ENCODE results near the gene SBF2.

DNA sequence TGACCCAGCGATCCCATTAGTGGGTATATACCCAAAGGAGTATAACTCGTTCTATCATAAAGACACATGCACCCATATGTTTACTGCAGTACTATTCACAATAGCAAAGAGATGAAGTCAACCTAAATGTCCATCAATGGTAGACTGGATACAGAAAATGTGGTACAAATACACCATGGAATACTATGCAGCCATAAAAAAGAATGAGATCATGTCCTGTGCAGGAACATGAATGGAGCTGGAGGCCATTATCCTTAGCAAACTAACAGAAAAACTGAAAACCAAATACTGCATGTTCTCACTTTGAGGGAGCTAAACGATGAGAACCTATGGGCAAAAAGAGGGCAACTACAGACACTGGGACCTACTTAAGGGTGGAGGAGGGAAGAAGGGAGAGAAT lies 146.8 kb downstream of the SBF2 start:
- TF ChIP-seq POLR2AphosphoS5 (IDR thresholded peaks at IDR 0.05): no peak
- TF ChIP-seq, protein P1, sequence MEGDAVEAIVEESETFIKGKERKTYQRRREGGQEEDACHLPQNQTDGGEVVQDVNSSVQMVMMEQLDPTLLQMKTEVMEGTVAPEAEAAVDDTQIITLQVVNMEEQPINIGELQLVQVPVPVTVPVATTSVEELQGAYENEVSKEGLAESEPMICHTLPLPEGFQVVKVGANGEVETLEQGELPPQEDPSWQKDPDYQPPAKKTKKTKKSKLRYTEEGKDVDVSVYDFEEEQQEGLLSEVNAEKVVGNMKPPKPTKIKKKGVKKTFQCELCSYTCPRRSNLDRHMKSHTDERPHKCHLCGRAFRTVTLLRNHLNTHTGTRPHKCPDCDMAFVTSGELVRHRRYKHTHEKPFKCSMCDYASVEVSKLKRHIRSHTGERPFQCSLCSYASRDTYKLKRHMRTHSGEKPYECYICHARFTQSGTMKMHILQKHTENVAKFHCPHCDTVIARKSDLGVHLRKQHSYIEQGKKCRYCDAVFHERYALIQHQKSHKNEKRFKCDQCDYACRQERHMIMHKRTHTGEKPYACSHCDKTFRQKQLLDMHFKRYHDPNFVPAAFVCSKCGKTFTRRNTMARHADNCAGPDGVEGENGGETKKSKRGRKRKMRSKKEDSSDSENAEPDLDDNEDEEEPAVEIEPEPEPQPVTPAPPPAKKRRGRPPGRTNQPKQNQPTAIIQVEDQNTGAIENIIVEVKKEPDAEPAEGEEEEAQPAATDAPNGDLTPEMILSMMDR (IDR thresholded peaks at IDR 0.05): no peak
